T-helper 2 cell (primary cell): ENCODE measurements around the gene HMGB1.

ENCODE experiments used
- DNase-seq, 5 experiments: peaks; one replicate each; pipeline versions ENCODE4 v3.0.0 to v3.0.0-alpha.2; 2012 to 2022

The HMGB1 gene

GRCh38 chr13:30429721-30430694 lies 35.7 kb downstream of the HMGB1 start:
- DNase-seq = peak in 1 of 5 experiments; percentile 65

DNA sequence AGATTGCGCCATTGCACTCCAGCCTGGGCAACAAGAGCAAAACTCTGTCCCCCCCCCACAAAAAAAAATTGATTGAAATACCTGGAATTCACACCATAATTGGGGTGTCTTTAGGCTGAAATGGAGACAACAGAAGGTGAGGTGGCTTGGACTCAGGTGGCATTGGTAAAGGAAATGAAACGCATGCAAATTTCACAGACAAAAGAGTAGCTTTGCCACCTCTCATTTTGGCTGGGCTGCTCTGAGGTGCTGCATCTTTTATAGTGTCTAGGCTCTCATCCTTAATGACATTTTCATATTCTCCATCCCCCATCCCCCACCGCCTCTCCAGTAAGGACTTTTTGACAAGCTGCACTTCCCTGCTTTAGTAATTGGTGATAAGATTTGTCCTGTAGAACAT lies 36.5 kb downstream of the HMGB1 start:
- DNase-seq = no peak

DNA sequence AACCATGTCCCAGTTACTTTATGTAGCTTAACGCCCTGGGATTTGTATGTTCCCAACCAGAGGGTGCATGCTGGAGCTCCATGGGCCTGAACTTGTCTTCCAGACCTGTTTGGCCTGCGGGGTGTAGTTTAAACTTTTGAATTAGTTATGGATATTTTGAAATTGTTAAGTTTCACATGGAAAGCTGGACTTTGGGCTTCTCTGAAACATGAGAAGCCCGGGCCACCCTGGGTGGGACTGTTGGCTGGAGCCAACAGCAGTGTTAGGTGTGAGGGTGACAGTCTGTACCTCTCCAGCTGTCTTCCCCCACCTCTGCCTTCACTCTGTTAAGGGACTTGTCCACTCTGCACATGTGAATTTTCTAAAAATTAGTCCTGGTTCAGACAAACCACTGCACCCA lies 41.8 kb downstream of the HMGB1 start:
- DNase-seq = no peak

DNA sequence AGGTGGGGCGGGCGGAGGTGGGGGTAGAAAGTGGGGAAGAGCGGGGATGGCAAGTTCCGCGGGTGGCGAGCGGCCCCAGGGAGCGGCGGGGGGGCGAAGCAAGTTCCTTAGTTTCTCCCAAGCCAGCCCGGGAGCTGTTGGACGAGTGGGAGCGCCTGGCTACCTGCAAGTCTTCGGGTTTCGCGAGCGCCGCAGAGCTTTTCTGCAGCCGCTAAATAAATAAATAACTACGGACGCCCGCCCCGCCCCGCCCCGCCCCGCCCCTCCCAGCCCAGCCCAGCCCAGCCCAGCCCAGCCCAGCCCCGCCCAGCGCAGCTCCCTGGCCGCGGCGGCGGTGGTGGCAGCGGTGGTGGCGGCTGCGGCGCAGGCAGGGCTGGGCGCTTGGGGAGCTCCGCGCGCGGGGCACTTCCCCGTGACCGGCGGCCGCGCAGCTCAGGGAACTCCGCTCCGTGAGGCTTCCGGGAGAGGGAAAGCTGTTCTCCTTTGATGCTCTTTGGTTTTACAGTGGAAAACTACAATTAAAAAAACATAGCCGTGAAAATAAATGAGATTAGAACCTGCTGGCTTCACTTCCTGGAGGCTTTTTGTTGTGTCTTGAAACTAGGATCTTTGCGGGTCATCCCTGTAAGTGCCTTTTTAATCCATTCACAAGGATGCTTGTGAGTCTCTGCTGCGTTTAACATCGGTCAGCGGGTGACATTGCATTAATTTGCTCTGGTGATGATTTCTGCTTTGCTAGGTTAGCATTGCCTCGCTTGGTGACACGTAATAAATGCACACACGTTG lies 43.5 kb downstream of the HMGB1 start, which contains the start of gene UBE2L5:
TSS of gene UBE2L5 (plus strand) at position 440 of the 786 bp plus-strand sequence. CDS start 5,498 bp downstream, outside the sequence.
- DNase-seq = peak; percentile 55 to 77 (median 61)

DNA sequence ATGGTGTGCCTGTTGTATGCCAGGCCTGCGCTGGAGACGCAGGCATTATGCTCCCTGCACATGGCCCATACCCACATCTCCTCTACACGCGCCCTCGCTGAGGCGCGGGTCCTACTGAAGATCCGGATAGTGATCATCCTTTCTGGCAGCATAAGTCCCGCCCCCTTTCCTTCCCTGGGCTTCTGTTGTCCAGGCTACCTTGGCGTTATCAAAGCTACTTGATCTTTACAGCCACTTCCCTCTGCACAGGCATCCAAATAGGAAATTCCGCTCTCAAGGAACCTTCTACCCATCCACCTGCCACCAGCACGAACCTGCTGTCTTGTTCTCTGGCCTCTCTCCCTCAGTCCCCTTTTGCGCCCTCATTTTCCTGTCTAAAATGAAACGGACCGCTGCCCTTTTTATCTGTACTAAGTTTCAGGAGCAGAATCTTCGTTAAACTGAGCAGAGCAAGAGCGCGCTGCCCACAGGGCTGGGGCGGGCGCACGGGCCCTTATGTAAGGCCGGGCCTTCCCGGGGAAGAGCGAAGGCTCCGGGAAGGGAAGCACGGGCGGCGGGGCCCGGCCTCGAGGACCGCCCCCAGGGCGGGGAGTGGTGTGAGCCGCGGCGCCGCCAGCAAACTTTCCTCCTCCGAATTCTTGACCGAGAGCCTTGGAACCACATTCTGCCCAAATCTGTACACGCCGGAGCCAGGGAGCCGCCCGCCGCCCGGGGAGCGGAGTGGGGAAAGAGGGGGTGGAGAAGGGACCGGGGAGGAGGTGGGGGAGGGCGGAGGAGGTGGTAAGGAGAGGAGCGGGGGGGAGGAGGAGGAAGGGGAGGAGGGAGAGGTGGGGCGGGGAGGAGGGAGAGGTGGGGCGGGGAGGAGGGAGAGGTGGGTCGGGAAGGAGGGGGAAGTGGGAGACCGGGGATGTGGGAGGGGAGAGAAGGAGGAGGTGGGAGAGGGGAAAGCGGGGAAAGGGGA lies 44.4 kb downstream of the HMGB1 start:
- DNase-seq = peak in 2 of 5 experiments; percentile 11 to 72

GRCh38 chr13:30418717-30419459 lies 46.8 kb downstream of the HMGB1 start:
- no peak for DNase-seq

GRCh38 chr13:30418075-30418716 lies 47.5 kb downstream of the HMGB1 start:
- no peak for DNase-seq

- no peak for DNase-seq
These were observed 49.3 kb downstream of the HMGB1 start for GRCh38 chr13:30416471-30416870.

DNA sequence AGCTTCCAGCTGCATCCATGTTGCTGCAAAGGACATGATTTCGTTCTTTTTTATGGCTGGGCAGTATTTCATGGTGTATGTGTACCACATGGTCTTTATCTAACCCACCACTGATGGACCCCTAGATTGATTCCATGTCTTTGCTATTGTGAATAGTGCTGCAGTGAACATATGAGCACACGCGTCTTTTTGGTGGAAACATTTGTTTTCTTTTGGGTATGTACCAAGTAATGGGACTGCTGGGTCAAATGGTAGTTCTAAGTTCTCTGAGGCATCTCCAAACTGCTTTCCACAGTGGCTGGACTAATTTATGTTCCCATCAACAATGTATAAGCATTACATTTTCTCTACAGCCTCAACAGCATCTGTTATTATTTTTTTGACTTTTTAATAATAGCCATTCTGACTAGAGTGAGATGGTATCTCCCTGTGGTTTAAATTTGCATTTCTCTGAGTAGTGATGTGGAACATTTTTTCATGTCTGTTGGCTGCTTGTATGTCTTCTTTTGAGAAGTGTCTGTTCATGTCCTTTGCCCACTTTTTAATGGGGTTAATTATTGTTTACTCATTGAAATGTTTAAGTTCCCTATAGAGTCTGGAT lies 50.2 kb downstream of the HMGB1 start:
- peak in 1 of 5 experiments; percentile 29 for DNase-seq

GRCh38 chr13:30413842-30414241 lies 51.9 kb downstream of the HMGB1 start:
- no peak for DNase-seq

DNA sequence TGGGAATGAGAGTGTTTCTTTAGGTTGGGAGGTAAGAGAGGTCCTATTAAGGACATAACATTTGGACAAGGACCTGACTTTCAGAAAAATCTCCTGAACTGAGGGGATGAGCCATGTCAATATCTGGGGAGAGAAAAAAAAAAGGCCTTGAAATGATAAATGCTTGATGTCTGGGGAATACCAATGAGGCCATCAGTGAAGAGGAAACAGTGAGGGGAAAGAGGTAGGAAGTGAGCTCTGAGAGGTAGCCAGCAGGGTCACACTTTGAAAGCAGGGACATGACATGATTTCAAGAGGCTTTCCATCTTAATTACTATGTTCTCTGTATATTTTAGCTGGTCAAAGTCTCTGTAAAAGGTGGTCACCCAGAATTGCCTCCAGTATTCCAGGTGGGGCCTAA lies 53.4 kb downstream of the HMGB1 start:
- DNase-seq = no peak

- DNase-seq = no peak
These were observed 55.0 kb downstream of the HMGB1 start for GRCh38 chr13:30410705-30411125.

GRCh38 chr13:30409886-30410704 lies 55.6 kb downstream of the HMGB1 start:
- no peak for DNase-seq

DNA sequence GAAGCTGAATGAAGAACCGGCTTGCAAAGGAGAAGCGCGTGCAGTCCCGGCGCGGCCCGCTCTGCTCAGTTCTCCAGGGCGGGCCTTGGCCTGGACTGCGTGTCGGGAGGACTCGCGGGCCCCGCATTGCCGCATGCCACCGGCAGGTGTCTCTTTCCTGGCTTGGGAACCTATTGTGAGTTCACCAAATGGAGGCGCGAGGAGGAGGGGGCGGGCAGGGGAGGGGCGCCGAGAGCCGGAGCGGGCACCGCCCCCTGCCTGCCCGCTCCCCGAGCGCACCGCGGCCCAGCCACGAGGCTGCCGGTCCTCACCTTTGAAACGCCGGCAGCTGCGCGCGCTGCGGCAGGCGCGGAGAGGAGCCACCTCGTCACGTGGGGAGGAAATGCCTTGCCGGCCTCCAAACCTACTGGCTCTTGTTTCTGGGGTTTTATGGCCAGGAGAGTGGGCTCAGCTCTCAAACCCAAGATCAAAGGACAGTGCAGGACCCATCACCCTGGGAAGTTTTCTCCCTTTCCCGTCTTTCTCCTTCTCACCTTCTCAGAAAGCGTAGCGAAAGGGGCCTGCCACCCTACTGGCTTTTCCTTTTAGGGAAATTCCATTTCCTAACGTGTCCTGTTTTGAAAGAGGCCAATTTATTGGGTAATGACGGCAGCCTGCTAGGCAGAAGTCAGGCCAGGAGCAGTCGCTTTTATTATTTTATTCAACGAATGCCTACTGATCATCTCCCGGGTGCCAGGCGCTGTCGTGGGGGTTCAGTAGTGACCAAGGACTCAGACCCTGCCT lies 57.2 kb downstream of the HMGB1 start:
- peak; percentile 80 to 95 (median 89) for DNase-seq

- DNase-seq = no peak
These were observed 58.8 kb downstream of the HMGB1 start for GRCh38 chr13:30406779-30407416.
